ENCODE results near the gene KCNK7.
"Not testable (repeated sequence)": the region's sequence is repeated elsewhere in the genome, so short reads cannot be mapped to it uniquely, and the experiment has no call there.

The KCNK7 gene

DNA sequence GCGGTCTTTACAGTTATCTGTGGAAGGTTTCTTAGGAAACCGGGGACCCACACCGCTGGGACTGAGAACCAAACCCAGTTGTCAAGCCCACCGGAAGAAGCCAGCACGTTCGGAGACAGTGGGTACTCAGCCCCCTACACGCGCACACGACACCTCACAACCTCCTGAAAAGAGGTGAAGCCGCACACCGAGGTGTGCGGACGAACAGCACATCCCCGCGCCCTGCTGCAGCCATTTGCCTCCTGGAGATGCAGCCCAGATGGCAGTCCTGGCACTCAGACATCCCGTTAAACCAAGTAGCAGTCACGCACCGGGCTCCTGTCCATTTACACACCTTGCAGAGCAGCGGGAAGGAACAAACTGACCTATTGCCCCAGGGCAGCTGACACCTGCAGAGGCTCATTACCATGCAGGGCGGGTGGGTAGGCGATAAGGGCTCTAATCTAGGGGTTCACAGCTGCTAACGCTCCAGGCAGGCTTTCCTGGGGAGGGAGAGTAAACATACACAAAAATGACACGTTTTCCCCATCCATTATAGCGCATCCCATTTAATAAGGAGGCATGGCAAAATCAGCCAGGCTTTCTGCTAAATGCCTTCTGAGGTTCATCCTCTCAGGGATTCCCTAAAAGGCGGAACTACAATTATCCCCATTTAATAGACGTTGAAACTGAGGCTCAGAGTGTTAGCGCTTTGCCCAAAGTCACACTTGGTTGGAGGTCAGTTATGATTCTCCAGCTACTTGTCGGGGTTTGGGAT is 20.6 kb downstream of the KCNK7 start:
- H3K4me3 ChIP-seq (ENCODE audit: low read depth, low read length) = peak overlapping the region; percentile 2

GRCh38 chr11:65574109-65574810 is 21.3 kb downstream of the KCNK7 start:
- peak overlapping the region; percentile 20 for H3K4me3 ChIP-seq (ENCODE audit: low read depth, low read length)

GRCh38 chr11:65573391-65574079 is 22.1 kb downstream of the KCNK7 start:
- no peak overlapping the region for H3K4me3 ChIP-seq (ENCODE audit: low read depth, low read length)

GRCh38 chr11:65572356-65573051 is 23.1 kb downstream of the KCNK7 start, which contains the start of gene FAM89B:
FAM89B (plus strand) TSS chr11:65572538; CDS start chr11:65572670, 132 bp downstream.
- peak within 1 kb of the TSS; percentile 31 for H3K4me3 ChIP-seq (ENCODE audit: low read depth, low read length)

GRCh38 chr11:65571940-65572339 is 23.7 kb downstream of the KCNK7 start:
- H3K4me3 ChIP-seq (ENCODE audit: low read depth, low read length) = peak overlapping the region; percentile 14

DNA sequence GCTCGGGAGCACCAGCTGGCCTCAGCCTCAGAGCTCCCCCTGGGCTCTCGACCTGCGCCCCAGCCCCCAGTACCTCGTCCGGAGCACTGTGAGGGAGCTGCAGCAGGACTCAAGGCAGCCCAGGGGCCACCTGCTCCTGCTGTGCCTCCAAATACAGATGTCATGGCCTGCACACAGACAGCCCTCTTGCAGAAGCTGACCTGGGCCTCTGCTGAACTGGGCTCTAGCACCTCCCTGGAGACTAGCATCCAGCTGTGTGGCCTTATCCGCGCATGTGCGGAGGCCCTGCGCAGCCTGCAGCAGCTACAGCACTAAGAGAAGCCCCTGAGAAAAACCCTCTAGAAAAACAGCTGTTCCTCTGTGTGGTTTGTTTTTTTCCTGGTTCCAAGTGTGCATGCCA is 24.2 kb downstream of the KCNK7 start:
- peak overlapping the region; percentile 92 for H3K4me3 ChIP-seq (ENCODE audit: low read depth, low read length)

- H3K4me3 ChIP-seq (ENCODE audit: low read depth, low read length) = peak within 1 kb of the TSS; percentile 92
These were observed 25.4 kb downstream of the KCNK7 start, which contains the start of gene ZNRD2 for GRCh38 chr11:65569973-65570918. ZNRD2 (plus strand) TSS chr11:65570477; CDS start chr11:65570492, 15 bp downstream.

DNA sequence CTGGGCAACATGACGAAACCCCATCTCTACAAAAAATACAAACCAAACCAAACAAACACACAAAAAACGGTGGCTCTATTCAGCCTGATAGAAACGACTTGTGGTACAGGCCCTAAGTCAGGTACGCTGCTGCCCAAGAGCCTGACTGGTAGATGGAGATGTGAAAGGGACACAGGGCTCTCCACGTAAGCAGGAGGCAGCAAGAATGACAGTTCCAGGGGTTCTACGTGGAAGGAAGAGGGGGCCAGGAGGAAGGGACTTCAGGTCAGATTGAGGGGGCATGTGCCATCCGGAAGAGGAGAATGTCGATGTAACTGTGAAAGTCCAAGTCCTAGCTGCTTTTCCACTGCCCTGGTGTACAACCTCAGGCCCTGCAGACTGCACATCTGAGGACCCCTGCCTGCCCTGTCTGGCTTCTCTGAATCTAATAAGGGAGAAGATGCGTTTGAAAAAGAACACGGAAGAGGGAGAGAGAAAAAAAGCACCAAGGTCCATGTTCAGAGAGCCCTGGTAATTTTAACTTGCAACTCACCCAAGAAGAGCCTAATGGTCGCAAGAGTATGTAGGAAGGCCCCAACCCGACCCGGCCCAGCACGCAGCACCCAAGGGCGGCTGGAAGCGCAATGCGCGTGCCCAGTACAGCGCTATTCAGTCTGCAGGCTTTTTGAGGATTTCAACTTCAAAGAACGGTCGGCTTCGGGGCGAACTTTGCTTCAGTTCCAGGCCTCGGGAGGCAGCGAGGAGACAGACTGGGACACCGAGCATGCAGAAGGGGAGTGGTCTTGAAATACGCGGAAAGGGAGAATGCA is 26.2 kb downstream of the KCNK7 start:
- H3K4me3 ChIP-seq (ENCODE audit: low read depth, low read length) = peak overlapping the region; percentile 92

- no peak overlapping the region for H3K4me3 ChIP-seq (ENCODE audit: low read depth, low read length)
These were observed 29.8 kb downstream of the KCNK7 start for GRCh38 chr11:65565624-65566453.

GRCh38 chr11:65564879-65565559 is 30.6 kb downstream of the KCNK7 start:
- H3K4me3 ChIP-seq (ENCODE audit: low read depth, low read length) = not testable (repeated sequence)

- H3K4me3 ChIP-seq (ENCODE audit: low read depth, low read length) = no peak overlapping the region
These were observed 32.0 kb downstream of the KCNK7 start for GRCh38 chr11:65563601-65564000.

GRCh38 chr11:65562788-65563187 is 32.8 kb downstream of the KCNK7 start:
- H3K4me3 ChIP-seq (ENCODE audit: low read depth, low read length) = no peak overlapping the region

GRCh38 chr11:65562020-65562419 is 33.6 kb downstream of the KCNK7 start:
- no peak overlapping the region for H3K4me3 ChIP-seq (ENCODE audit: low read depth, low read length)

- H3K4me3 ChIP-seq (ENCODE audit: low read depth, low read length) = no peak overlapping the region
These were observed 34.8 kb downstream of the KCNK7 start for GRCh38 chr11:65560555-65561418.

GRCh38 chr11:65559951-65560537 is 35.6 kb downstream of the KCNK7 start:
- no peak overlapping the region for H3K4me3 ChIP-seq (ENCODE audit: low read depth, low read length)

GRCh38 chr11:65559535-65559934 is 36.1 kb downstream of the KCNK7 start:
- H3K4me3 ChIP-seq (ENCODE audit: low read depth, low read length) = no peak overlapping the region
